ENCODE data around the gene MRPL42.

DNA sequence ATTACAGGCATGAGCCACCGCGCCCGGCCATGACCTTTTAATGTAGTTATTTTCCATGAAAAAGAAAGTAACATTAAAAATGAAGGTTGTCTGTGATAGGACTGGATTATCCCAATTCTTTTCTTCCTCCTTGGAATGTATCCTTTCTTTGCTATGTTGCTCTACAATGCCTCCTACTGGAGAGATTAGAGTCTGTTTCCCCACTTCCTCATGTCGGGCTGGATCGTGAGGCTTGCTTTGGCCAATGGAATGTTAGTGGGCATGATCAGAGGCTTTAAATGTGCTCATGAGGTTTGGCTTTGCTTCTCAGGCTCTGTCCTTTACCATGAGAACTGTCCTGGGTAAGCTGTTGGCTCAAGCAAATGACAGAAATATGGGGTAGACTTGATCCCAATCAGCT lies 70.5 kb downstream of the MRPL42 start:
- TF ChIP-seq POLR2AphosphoS5 (IDR thresholded peaks at IDR 0.05): no peak
- no peak for TF ChIP-seq EP300 (IDR thresholded peaks at IDR 0.05)
- TF ChIP-seq POLR2A (IDR thresholded peaks at IDR 0.05): no peak
- TF ChIP-seq, protein P1, sequence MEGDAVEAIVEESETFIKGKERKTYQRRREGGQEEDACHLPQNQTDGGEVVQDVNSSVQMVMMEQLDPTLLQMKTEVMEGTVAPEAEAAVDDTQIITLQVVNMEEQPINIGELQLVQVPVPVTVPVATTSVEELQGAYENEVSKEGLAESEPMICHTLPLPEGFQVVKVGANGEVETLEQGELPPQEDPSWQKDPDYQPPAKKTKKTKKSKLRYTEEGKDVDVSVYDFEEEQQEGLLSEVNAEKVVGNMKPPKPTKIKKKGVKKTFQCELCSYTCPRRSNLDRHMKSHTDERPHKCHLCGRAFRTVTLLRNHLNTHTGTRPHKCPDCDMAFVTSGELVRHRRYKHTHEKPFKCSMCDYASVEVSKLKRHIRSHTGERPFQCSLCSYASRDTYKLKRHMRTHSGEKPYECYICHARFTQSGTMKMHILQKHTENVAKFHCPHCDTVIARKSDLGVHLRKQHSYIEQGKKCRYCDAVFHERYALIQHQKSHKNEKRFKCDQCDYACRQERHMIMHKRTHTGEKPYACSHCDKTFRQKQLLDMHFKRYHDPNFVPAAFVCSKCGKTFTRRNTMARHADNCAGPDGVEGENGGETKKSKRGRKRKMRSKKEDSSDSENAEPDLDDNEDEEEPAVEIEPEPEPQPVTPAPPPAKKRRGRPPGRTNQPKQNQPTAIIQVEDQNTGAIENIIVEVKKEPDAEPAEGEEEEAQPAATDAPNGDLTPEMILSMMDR (IDR thresholded peaks at IDR 0.05): no peak
